Smooth muscle cell of trachea (primary cell): ENCODE results near the gene SELENOP. TPM values are rescaled to one million over a fixed set of nuclear protein-coding genes. Genes with fewer than 3 reads are reported as not detected.

Experiments used
- total RNA-seq: library from RNA; depleted of rRNA; stranded (reverse); fragments of >200 nt; gene quantifications from 2 replicates; pipeline ENCODE4 v1.2.1, GENCODE V29; 2014

The SELENOP gene, protein sequence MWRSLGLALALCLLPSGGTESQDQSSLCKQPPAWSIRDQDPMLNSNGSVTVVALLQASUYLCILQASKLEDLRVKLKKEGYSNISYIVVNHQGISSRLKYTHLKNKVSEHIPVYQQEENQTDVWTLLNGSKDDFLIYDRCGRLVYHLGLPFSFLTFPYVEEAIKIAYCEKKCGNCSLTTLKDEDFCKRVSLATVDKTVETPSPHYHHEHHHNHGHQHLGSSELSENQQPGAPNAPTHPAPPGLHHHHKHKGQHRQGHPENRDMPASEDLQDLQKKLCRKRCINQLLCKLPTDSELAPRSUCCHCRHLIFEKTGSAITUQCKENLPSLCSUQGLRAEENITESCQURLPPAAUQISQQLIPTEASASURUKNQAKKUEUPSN
- total RNA-seq, result 334 and 703 TPM in 2 replicates

DNA sequence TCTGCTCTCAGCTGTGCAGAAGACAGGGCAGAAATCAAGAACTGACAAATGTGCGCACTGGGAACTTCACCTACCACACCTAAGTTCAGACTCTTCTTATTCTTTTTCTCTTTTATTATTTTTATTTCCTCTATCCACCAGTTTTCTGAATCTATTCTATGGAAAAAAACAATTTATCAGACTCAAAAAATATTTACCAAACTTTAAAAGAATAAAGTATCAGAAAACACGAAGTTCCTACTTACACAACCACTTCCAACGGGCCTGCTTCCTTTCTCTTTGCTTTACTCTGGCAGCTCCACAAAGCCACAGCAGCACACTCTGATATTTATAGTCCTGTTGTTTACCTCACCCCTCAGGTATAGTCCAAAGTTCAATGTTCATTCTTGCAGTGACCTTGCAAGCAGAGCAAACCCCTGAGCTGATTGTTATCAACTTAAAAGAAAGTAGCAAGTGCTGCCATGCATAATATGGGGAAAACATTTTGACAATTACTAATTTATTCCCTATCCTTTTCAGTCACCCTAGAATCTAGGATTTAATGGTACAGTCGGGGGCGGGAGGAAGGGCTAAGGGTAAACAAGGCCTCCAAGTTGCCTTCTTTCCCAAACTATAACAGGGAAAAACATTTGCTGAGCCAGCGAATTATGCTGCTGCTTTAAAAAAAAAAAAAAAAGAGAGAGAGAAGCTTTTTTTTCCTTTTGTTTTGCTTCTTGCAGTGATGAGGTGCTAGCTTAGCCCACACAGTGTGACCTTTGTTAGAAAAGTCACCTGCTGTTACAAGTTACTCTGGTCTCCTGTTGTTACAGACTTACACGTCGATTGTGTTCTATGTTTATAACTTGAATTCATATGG lies at the start of gene SELENOP:
Gene SELENOP (minus strand): TSS at position 302 of the 856 bp plus-strand sequence. CDS start 3,539 bp downstream, outside the sequence.

DNA sequence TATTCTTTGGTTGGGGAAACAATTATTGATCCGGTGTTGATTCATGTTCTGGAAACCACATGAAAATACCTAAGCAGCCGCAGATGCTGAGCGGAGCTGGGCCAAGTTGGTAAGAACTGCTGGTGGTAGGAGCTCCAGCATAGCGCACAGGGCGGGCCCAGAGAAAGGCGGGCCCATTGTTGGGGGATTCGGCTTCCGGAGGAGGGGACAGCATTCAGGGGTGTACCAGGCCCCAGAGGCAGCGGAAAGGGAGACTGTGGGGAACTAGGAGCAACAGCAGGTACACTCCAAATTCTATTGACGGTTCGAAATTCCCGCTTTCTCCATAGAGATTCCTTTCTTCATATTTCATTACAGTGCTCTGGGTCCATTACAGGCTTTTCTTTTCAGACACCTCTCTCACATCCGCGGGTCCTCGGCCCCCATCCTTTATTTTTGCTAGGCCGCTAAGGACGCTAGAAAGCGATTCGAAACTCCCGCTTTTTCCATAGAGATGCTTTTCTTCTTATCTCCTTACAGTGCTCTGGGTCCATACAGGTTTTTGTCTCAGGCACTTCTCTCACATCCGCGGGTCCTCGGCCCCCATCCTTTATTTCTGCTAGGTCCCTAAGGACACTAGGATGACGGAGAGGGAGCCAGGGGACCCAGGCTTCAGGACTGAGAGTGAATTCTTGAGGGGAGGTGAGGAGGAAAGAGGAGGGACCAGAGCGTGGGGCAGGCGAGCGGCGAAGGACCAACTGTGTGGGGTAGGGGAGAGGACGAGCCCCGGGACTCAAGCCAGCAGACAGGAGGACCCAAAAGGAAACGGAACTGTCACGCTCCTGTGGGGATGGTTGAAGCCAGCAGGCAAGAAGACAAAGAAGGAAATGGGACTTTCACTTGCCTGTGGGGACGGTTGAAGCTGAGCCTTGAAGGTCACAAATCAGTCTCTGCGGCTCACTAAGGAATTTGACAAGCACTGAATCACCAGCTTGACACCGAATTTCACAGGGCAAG lies 54.8 kb downstream of the SELENOP start, which contains the start of gene CCDC152:
Gene CCDC152 (plus strand): TSS at position 213 of the 996 bp plus-strand sequence. CDS start 2,304 bp downstream, outside the sequence.

Other genes with a start within 250 kb of the SELENOP start
- 5.8 and 8.0 TPM in 2 replicates for gene CCDC152, start 55.1 kb downstream of the SELENOP start, total RNA-seq
- 1.7 and 3.9 TPM in 2 replicates for gene ANXA2R, start 228.4 kb upstream of the SELENOP start, total RNA-seq